HCT116 (cell line): Measurements from ENCODE around the gene AMMECR1. TPM values are rescaled to one million over a fixed set of nuclear protein-coding genes. Genes with fewer than 3 reads are reported as not detected.

Experiments
- ATAC-seq: fragments of 200-7000 bp; cut with Tn5 transposase; 2 replicates; pipeline ENCODE4 v1.9.1; 2020; ENCODE audit warnings: mild to moderate bottlenecking, moderate library complexity
- BruUV-seq: library from RNA; stranded (reverse); fragments of 400-500 nt; replicated peaks from 2 replicates; lab custom pipeline; 2021; lab: Mats Ljungman, UMichigan
- CTCF ChIA-PET: fragments of 300-600 bp; sonication (Branson Sonifier 250); formaldehyde crosslinking; loops from one replicate; lab custom pipeline; 2021; ENCODE audit warnings: antibody characterized with exemption; lab: Charles Lee
- POLR2A ChIA-PET: fragments of 300-600, 350-600 bp; sonication (Branson Sonifier 250); formaldehyde crosslinking; loops from one replicate; lab custom pipeline; 2021; ENCODE audit warnings: antibody characterized with exemption; lab: Charles Lee
- RAD21 ChIA-PET, 2 experiments: fragments of 300-600 bp; sonication (Branson Sonifier 250); formaldehyde crosslinking; loops; one replicate each; lab custom pipeline; 2023; ENCODE audit warnings: low total read pairs in 2 of 2; ENCODE audit not compliant: uncharacterized antibody in 2 of 2, unreplicated experiment in 2 of 2, low non-redundant PET in 1 of 2; lab: Charles Lee
- DNase-seq: peaks from one replicate; pipeline ENCODE4 v3.0.0-alpha.2; 2010; ENCODE audit warnings: low read depth, low spot score
- H2AFZ ChIP-seq: fragments of 200-600 bp; shearing (Covaris generic), sonication (generic); 2 replicates; pipeline ENCODE4 v1.6.1; 2017; ENCODE audit warnings: low read depth, mixed run types, mixed read lengths, antibody characterized with exemption, low read length; ENCODE audit not compliant: poor library complexity, severe bottlenecking
- H3K27ac ChIP-seq: 2 replicates; pipeline ENCODE4 v1.5.1; 2012; ENCODE audit warnings: low read depth, low read length
- H3K27me3 ChIP-seq: fragments of 200-600 bp; sonication (generic); 2 replicates; pipeline ENCODE4 v1.6.1; 2016; ENCODE audit warnings: mixed run types, low read length, mixed read lengths; ENCODE audit not compliant: insufficient read depth
- H3K36me3 ChIP-seq, 2 experiments: fragments of 200-500 bp in 1 of 2; fragments of 200-600 bp in 1 of 2; sonication (Bioruptor generic) in 1 of 2; sonication (generic) in 1 of 2; 2 replicates each; pipeline versions ENCODE4 v1.5.1 to v1.6.1; 2014 to 2016; ENCODE audit warnings: low read length in 2 of 2, inconsistent platforms in 1 of 2, mixed read lengths in 1 of 2, mixed run types in 1 of 2; ENCODE audit not compliant: insufficient read depth in 2 of 2, control insufficient read depth in 1 of 2
- H3K4me1 ChIP-seq, 2 experiments: fragments of 200-600 bp in 1 of 2; sonication (generic) in 1 of 2; 2 replicates each; pipeline versions ENCODE4 v1.5.1 to v1.6.1; 2012 to 2017; ENCODE audit warnings: low read length in 2 of 2, inconsistent platforms in 1 of 2, mild to moderate bottlenecking in 1 of 2, mixed read lengths in 1 of 2, mixed run types in 1 of 2, moderate library complexity in 1 of 2; ENCODE audit not compliant: insufficient read depth in 2 of 2, control insufficient read depth in 1 of 2
- H3K4me2 ChIP-seq: fragments of 200-600 bp; sonication (generic); 2 replicates; pipeline ENCODE4 v1.6.1; 2017; ENCODE audit warnings: mixed run types, low read length, mixed read lengths
- H3K4me3 ChIP-seq, 2 experiments: fragments of 200-600 bp in 1 of 2; sonication (generic) in 1 of 2; replicated peaks in 1 of 2; 2 replicates each; pipeline ENCODE4 v1.5.1; 2011 to 2016; ENCODE audit warnings: low read length in 2 of 2, control low read depth in 1 of 2, low read depth in 1 of 2, mild to moderate bottlenecking in 1 of 2, mixed read lengths in 1 of 2, mixed run types in 1 of 2
- H3K79me2 ChIP-seq: fragments of 200-600 bp; sonication (generic); 2 replicates; pipeline ENCODE4 v1.6.1; 2017; ENCODE audit warnings: mild to moderate bottlenecking, mixed run types, low read length, moderate library complexity, mixed read lengths; ENCODE audit not compliant: insufficient read depth
- H3K9ac ChIP-seq: fragments of 200-600 bp; sonication (generic); 2 replicates; pipeline ENCODE4 v1.6.1; 2016; ENCODE audit warnings: low read length, mixed read lengths
- H3K9me2 ChIP-seq: fragments of 200-600 bp; sonication (generic), shearing (Covaris generic); 2 replicates; pipeline ENCODE4 v1.6.1; 2017; ENCODE audit warnings: mixed run types, mild to moderate bottlenecking, moderate library complexity; ENCODE audit not compliant: insufficient read depth
- H3K9me3 ChIP-seq, 2 experiments: fragments of 200-500 bp in 1 of 2; fragments of 200-600 bp in 1 of 2; sonication (Bioruptor generic) in 1 of 2; sonication (generic) in 1 of 2; 2 replicates each; pipeline ENCODE4 v1.6.1; 2014 to 2017; ENCODE audit warnings: low read length in 2 of 2, mixed read lengths in 2 of 2, inconsistent platforms in 1 of 2, low read depth in 1 of 2, mild to moderate bottlenecking in 1 of 2, mixed run types in 1 of 2, moderate library complexity in 1 of 2; ENCODE audit not compliant: control insufficient read depth in 1 of 2, insufficient read depth in 1 of 2
- H4K20me1 ChIP-seq: fragments of 200-600 bp; sonication (generic), shearing (Covaris generic); 2 replicates; pipeline ENCODE4 v1.6.1; 2017; ENCODE audit warnings: mixed run types, mild to moderate bottlenecking, moderate library complexity; ENCODE audit not compliant: insufficient read depth
- CBX3 ChIP-seq: IDR thresholded peaks from 2 replicates; pipeline ENCODE4 v1.6.1; 2012; ENCODE audit warnings: low read depth
- CEBPB ChIP-seq: IDR thresholded peaks from 2 replicates; pipeline ENCODE4 v1.6.1; 2012; ENCODE audit warnings: low read depth
- EGR1 ChIP-seq: IDR thresholded peaks from 2 replicates; pipeline ENCODE4 v1.6.1; 2012; ENCODE audit warnings: low read depth
- ELF1 ChIP-seq: IDR thresholded peaks from 2 replicates; pipeline ENCODE4 v1.6.1; 2012; ENCODE audit warnings: low read depth, borderline replicate concordance
- EZH2phosphoT487 ChIP-seq: fragments of 200-600 bp; IDR thresholded peaks from 2 replicates; pipeline ENCODE4 v1.6.1; 2018; ENCODE audit warnings: antibody characterized with exemption, borderline replicate concordance
- JUND ChIP-seq: IDR thresholded peaks from 2 replicates; pipeline ENCODE4 v1.6.1; 2012
- POLR2AphosphoS5 ChIP-seq: IDR thresholded peaks from 2 replicates; pipeline ENCODE4 v1.6.1; 2011; ENCODE audit warnings: mild to moderate bottlenecking, low read depth, low read length, moderate library complexity
- RAD21 ChIP-seq: IDR thresholded peaks from 2 replicates; pipeline ENCODE4 v1.6.1; 2012; ENCODE audit warnings: low read depth, mild to moderate bottlenecking
- REST ChIP-seq: IDR thresholded peaks from 2 replicates; pipeline ENCODE4 v1.6.1; 2012; ENCODE audit warnings: low read depth
- SIN3A ChIP-seq: IDR thresholded peaks from 2 replicates; pipeline ENCODE4 v1.6.1; 2012; ENCODE audit warnings: low read depth
- SP1 ChIP-seq: IDR thresholded peaks from 2 replicates; pipeline ENCODE4 v1.6.1; 2012; ENCODE audit warnings: low read depth
- SRF ChIP-seq: IDR thresholded peaks from 2 replicates; pipeline ENCODE4 v1.6.1; 2012; ENCODE audit warnings: low read depth
- ZBTB33 ChIP-seq: IDR thresholded peaks from 2 replicates; pipeline ENCODE4 v1.6.1; 2011; ENCODE audit warnings: mild to moderate bottlenecking, low read length, moderate library complexity; ENCODE audit not compliant: insufficient replicate concordance; ENCODE audit errors: extremely low read depth
- ZFX ChIP-seq: fragments of 450-650 bp; IDR thresholded peaks from 2 replicates; pipeline ENCODE4 v1.6.1; 2017
- ZNF274 ChIP-seq: fragments of 200-500 bp; sonication (Bioruptor generic); IDR thresholded peaks from 2 replicates; pipeline ENCODE4 v1.6.1; 2014; ENCODE audit warnings: mild to moderate bottlenecking, low read depth, low read length, inconsistent platforms
- intact Hi-C: fragments of 100-400 bp; cut with micrococcal nuclease; formaldehyde crosslinking; loops from 2 replicates; pipeline ENCODE4 v1.10.0; 2022
- total RNA-seq: library from RNA; stranded (reverse); gene quantifications from one replicate; pipeline ENCODE4 v1.2.1, GENCODE V29; 2021; ENCODE audit not compliant: unreplicated experiment

AMMECR1 gene
- total RNA-seq, 1 experiment from 2014 or later: 9.2 TPM

DNA sequence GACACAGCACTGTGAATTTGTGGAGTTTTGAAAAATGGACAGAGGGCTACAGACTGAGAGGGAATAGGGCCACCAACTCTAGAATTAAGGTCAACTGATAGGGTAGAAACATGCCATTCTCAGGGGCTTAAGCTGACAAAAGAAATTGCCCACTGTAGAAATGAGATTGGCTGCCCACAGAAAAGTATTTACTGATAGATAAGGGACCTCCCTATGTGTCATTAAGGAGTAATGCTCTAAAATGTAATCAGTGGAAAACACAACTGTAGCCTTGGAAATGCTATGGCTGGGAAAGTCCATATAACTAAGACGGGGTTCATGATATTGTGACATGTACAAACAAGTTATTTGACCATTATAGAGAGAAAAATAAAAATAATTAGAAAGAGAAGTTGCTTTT, 45.4 kb upstream of the AMMECR1 start:
- ChIA-PET CTCF (no interaction called here), POLR2A (no interaction called here), RAD21 (no interaction called here)
- H3K27me3 ChIP-seq: no peaks in the 10 kb centered on the region
- H3K4me1 ChIP-seq: no peaks in the 10 kb centered on the region
- no peak for ATAC-seq
- no peak overlapping the region for H3K27ac ChIP-seq
- no peak for DNase-seq
- no TSS peak for BruUV-seq
- H3K79me2 ChIP-seq: no peaks in the 10 kb centered on the region
- H3K9me3 ChIP-seq: no peaks in the 10 kb centered on the region
- TF ChIP-seq ZBTB33 (no peak), ZFX (no peak), SIN3A (no peak)
- no peak overlapping the region for H3K4me2 ChIP-seq
- no peaks in the 10 kb centered on the region for H3K36me3 ChIP-seq
- no peaks in the 10 kb centered on the region for H4K20me1 ChIP-seq
- H3K9me2 ChIP-seq: no peaks in the 10 kb centered on the region
- intact Hi-C loops: no loop called here
- H2AFZ ChIP-seq: no peak overlapping the region
- no peak overlapping the region for H3K4me3 ChIP-seq
- H3K9ac ChIP-seq: no peak overlapping the region

GRCh38 chrX:110359273-110359672, 41.4 kb upstream of the AMMECR1 start:
- POLR2A ChIA-PET: no interaction called here
- Histone ChIP-seq H3K4me2 (no peak overlapping the region), H2AFZ (no peak overlapping the region), H3K36me3 (no peaks in the 10 kb centered on the region), H3K9me2 (no peaks in the 10 kb centered on the region), H3K4me1 (no peaks in the 10 kb centered on the region), H3K9me3 (no peaks in the 10 kb centered on the region), H3K4me3 (no peak overlapping the region), H4K20me1 (no peaks in the 10 kb centered on the region), H3K27me3 (no peaks in the 10 kb centered on the region), H3K79me2 (no peaks in the 10 kb centered on the region), H3K9ac (no peak overlapping the region), H3K27ac (no peak overlapping the region)
- intact Hi-C loops: no loop called here
- CTCF ChIA-PET: no interaction called here
- RAD21 ChIA-PET: no interaction called here
- ATAC-seq: no peak
- no peak for DNase-seq
- no TSS peak for BruUV-seq
- no peak for TF ChIP-seq ELF1
- TF ChIP-seq ZBTB33: no peak
- TF ChIP-seq SRF: no peak
- no peak for TF ChIP-seq EZH2phosphoT487
- no peak for TF ChIP-seq CEBPB
- TF ChIP-seq RAD21: no peak
- TF ChIP-seq SP1: no peak
- no peak for TF ChIP-seq REST
- TF ChIP-seq JUND: no peak
- no peak for TF ChIP-seq EGR1
- no peak for TF ChIP-seq ZNF274
- no peak for TF ChIP-seq POLR2AphosphoS5
- no peak for TF ChIP-seq CBX3
